Left ventricle myocardium superior (tissue), 1 donor: Measurements from ENCODE around the gene RAB11B. TPM values are rescaled to one million over a fixed set of nuclear protein-coding genes. Genes with fewer than 3 reads are reported as not detected.
"Not testable (repeated sequence)": the region's sequence is repeated elsewhere in the genome, so short reads cannot be mapped to it uniquely, and the experiment has no call there.

ENCODE experiments used
- ATAC-seq: fragments of 200-7000 bp; cut with Tn5 transposase; one replicate; pipeline ENCODE4 v1.9.1; 2020; ENCODE audit warnings: mild to moderate bottlenecking, moderate library complexity
- DNase-seq: peaks from one replicate; pipeline ENCODE4 v3.0.0-alpha.2; 2020
- intact Hi-C: fragments of 100-400 bp; cut with micrococcal nuclease; formaldehyde crosslinking; loops from one replicate; pipeline ENCODE4 v1.11.0; 2022
- long read RNA-seq: library from polyadenylated mRNA; unstranded; transcript quantifications from one replicate; pipeline ENCODE4 v2.0.0, GENCODE V29; 2021
- total RNA-seq: library from RNA; stranded (reverse); fragmentation: NEBNext Ultra II Directional; extraction: Animal tissue kit (Norgen Biotek cat#: 25700); gene quantifications from one replicate; pipeline ENCODE4 v1.2.1, GENCODE V29; 2021
- donor health status: DM: no; HTN: yes; CAD: no; lungs with severe emphysema.

Gene RAB11B
- total RNA-seq = 162 TPM
- long read RNA-seq, transcript RAB11B-202 (4 exons, 894 nt) = minor isoform, 6 of 265 reads
- long read RNA-seq, transcript RAB11B-201 (5 exons, 1,751 nt) = major isoform, 212 of 265 reads
- long read RNA-seq, partial matches to known transcripts = 8 of 265 reads
- long read RNA-seq, other reads (novel, unspliced or antisense) = 39 of 265 reads

DNA sequence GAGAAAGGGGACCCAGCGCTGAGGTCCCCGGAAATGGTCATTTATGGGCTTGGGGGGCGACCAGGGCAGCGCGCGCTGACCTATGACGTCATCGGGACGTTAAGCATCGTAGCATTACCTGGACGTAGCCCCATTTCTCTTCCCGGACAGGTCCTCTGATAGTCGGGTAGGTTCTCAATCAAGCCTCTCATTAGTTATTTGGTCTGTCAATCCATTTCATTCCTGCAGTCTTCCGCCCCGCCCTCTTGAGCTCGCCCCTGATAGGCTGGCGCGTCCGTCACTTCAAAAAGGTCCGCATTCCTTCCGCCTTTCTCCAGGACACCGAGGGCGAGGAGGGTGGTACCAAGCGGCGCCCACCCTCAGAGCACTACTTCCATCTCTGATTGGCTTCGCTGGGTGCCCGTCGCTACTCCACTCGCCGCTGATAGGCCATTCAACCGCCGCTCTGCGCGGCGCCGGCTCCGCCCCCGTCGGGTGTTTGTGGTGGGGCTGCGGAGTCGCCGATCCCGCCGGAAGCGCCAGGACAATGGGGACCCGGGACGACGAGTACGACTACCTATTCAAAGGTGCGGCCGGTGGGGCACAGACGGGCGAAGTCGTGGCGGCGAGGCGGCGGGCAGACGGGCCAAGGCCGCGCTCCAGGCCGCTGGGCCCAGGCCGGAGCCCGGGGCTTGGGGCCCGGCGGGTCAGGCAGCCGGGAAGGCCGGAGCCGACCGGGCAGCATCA, at the start of gene RAB11B:
RAB11B (plus strand) TSS at position 470 of the 726 bp plus-strand sequence; CDS start at position 527, 57 bp downstream.
- ATAC-seq (peak; percentile 90), DNase-seq (peak; percentile 99)
- intact Hi-C loops = no loop called here

DNA sequence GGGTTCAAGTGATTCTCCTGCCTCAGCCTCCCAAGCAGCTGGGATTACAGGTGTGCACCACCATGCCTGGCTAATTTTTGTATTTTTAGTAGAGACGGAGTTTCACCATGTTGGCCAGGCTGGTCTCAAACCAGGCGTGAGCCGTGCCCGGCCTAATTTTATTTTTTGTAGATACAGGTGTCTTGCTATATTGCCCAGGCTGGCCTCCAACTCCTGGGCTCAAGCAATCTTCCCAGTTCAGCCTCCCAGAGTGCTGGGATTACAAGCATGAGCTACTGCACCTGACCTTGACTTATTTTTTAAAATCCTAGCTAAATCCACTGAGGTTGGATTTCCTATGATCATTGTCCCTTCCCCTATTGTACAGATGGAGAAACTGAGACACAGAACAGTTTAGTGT, 48.7 kb upstream of the RAB11B start:
- DNase-seq, ATAC-seq, intact Hi-C loops: not testable (repeated sequence)

DNA sequence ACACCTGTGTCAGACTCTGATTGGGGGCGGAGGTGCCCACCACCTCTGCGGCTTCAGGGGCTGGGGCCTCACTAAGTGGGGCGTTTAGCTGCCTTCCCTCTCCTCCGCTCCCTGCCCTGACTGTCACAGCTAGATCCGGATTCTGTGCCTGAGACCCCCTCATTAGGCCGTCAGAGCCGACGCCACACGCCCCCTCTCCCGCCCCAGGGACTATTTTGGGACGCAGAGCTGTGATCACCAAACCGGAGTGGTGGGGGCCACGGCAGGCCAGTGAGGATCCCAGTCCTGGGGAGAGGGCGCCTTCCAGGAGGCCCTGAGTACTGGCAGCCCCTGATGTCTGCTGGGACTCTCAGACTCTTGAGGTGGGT, 47.9 kb upstream of the RAB11B start:
- ATAC-seq (no peak), DNase-seq (no peak)
- intact Hi-C loops = no loop called here

DNA sequence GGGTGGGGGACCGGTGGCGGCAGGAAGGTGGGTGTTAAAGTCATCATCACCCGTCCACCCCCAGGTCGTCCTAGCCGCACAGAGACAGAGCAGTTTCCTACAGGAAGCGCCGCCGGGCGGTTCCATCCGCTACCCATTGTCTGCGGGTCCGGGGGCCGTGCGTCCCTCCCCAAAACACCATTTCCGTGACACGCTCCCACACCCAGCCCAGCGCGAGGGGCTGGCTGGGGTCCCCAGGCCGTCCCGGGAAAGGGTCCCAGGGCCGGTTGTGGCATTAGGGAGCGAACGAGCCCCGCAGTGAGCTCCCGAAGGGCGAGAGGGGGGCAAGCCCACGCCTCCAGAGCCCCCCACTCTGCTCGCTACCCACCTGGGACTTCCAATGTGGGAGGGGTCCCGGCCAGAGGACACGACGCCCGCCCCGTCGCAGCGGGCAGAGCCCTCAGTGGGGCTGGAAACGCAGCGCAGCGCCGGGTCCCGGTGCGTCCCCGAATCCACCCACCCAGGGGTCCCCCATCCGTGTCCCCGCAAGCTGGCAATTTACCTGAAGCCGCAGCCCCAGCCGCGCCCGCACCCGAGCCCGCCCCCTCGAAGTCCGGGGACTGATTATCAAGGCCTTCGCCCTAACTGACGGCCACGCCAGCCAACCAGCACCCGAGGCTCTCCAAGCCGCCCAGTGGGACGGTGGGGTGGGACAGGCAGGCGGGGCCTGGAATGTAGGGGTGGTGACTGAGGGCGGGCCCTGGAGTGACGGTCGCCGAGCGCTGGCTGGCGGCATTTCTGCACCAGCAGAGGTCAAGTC, 47.3 kb upstream of the RAB11B start, which contains the start of gene KANK3:
KANK3 (minus strand) TSS at position 579 of the 799 bp plus-strand sequence. CDS start 5,434 bp downstream, outside the sequence.
- intact Hi-C loops = no loop called here
- DNase-seq = peak; percentile 99
- ATAC-seq = peak; percentile 96

DNA sequence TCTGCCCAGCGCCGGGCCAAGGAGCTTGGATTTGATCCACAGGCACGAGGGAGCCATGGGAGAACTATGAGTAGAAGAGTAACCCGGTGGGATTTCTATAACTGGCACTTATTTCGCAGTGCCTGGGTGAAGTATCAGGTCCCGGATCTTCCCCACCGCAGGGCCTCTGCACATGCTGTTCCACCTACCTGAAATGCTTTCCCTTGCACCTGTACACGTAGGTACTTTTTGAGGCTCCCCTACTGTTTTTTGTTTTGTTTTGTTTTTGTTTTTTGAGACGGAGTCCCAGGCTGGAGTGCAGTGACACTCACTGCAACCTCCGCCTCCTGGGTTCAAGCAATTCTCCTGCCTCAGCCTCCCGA, 46.7 kb upstream of the RAB11B start:
- no peak for DNase-seq
- no peak for ATAC-seq
- intact Hi-C loops = no loop called here

DNA sequence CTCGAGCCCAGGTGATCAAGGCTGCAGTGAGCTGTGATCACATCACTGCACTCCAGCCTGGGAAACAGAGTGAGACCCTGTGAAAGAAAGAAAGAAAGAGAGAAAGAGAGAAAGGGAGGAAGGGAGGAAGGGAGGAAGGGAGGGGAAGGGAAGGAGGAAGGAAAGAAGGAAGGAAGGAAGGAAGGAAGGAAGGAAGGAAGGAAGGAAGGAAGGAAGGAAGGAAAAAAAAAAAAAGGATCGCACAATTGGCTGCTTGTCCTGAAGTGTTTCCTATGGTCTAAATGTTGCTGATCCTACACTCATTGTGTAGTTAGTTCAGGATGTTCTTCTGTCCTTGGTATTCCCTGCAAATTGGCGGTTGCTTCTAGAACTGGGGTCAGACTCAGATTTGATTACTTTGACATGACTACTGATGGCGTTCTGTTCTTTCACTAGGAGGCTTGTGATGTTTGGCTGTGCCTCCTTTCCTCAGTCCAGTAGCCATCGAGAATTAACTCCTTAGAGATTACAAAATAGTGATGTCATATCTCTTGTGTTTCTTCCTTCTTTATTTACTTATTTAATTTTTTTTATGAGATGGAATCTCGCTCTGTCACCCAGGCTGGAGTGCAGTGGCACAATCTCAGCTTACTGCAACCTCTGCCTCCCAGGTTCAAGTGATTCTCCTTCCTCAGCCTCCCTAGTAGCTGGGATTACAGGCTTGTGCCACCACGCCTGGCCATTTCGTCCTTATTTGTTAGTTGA, 40.4 kb upstream of the RAB11B start:
- intact Hi-C loops = not testable (repeated sequence)

DNA sequence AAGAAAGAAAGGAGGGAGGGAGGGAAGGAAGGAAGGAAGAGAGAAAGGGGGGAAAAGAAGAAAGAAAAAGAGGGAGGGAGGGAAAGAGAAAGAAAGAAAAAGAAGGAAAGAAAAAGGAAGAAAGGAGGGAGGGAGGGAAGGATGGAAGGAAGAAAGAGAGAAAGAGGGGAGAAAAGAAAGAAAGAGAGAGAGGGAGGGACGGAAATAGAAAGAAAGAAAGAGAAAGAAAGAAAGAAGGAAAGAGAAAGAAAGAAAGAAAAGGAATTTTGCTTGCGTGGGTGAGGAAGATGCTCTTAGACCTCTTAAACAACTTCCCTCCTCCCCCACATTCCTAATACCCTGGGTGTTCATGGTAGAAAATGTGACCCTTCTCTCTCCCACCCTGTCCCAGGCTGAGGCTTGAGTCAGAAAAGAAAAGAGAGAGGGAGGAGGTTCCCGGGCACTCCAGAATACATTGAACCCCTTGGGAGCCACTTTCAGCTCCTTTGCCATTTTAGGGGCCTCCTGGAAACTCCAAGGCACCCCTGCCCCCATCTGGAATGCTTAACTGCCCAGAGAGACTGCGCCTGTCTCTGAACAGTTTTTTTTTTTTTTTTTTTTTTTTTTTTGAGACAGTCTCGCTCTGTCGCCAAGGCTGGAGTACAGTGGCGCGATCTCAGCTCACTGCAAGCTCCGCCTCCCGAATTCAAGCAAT, 37.9 kb upstream of the RAB11B start:
- ATAC-seq (no peak), DNase-seq (no peak)
- intact Hi-C loops = no loop called here

More for the DNA sequence above, 40.4 kb upstream of the RAB11B start:
- DNase-seq, ATAC-seq: not testable (repeated sequence)

DNA sequence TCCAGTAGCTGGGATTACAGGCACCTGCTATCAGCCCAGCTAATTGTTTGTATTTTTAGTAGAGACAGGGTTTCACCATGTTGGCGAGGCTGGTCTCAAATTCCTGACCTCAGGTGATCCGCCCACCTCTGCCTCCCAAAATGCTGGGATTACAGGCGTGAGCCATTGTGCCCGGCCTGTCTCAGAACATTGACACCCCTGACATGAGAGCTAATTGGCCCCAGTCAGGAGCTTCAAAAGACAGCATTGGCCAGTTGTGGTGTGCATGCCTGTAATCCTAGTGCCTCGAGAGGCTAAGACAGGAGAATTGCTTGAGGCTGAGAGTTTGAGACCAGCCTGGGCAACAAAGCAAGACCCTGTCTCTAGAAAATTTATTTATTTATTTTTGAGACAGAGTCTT, 37.3 kb upstream of the RAB11B start:
- intact Hi-C loops, DNase-seq, ATAC-seq: not testable (repeated sequence)

DNA sequence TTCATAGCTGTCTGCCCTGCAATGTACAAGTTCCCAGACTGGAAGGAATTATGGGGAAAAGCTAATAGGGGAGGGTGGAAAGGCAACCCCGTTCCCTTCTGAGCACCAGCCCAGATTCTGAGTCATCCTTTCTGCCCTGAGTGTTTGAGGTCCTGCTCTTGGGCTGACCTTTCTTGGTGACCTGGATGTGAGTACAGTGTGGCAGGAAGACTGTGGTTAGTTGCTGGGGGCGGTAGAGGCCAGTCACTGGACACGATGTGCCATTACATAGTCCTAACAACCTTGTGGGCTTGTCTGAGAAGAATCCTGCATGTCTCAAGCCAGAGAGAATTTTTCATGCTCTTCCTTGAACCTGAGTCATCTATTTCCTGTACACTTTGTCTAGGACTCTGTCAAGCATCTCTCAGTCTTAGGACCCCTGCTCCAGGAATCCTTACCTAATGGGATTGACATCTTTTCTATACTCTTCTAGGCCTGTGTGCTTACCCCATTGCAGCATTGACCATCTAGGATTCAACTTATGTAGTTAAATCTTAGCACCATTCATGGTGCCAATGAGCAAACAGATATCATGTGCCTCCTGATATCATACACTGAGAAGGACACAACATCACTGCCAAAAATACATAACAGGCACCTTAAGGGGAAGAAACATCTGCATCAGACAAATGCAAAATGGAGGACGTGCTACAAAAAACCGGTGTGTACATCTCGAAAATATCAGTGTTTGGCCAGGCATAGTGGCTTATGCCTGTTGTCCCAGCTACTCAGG, 34.3 kb upstream of the RAB11B start:
- ATAC-seq = peak; percentile 30
- DNase-seq = no peak

DNA sequence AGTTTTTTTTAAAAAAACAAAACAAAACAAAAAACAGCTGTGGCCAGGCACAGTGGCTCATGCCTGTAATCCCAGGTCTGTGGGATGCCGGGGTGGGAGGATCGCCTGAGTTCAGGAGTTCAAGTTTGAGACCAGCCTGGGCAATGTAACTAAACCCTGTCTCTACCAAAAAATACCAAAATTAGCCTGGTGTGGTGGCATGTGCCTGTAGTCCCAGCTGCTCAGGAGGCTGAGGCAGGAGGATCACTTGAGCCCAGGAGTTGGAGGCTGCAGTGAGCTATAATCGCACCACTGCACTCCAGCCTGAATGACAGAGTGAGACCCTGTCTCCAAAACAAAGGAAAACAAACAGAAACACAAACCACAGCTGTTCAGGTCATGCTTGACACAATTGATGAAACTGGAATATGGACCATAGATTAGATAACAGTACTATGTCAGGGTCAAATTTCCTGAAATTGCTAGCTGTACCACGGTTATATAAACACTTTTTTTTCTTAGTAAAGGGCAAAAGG, 33.1 kb upstream of the RAB11B start:
- no peak for DNase-seq
- intact Hi-C loops = no loop called here
- no peak for ATAC-seq

More for the DNA sequence above, 34.3 kb upstream of the RAB11B start:
- intact Hi-C loops = no loop called here

DNA sequence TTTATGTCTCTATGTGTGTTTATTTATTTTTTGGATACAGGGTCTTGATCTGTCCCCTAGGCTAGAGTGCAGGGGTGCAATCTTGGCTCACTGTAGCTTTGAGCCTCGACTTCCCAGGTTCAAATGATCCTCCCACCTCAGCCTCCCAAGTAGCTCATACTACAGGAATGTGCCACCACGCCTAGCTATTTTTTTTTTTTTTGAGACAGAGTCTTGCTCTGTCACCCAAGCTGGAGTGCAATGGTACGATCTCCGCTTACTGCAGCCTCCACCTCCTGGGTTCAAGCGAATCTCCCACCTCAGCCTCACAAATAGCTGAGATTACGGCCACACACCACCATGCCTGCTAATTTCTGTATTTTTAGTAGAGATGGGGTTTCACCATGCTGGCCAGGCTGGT, 31.2 kb upstream of the RAB11B start:
- intact Hi-C loops = no loop called here
- ATAC-seq (no peak), DNase-seq (no peak)

DNA sequence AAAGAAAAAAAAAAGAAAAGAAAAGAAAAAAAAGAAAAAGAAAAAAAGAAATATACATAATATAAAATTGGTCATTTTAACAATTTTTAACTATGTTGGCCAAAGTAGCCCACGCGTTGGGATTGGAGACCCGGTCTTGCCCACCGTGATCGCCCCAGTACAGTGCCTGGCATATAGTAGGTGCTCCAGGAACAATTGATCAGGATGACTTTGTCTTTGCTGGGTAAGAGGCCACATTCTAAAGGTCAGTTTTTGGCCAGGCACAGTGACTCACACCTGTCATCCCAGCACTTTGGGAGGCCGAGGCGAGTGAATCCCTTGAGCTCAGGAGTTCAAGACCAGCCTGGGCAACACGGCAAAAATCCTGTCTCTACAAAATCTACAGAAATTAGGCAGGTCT, 30.0 kb upstream of the RAB11B start:
- DNase-seq = no peak
- ATAC-seq = no peak
- intact Hi-C loops = no loop called here

DNA sequence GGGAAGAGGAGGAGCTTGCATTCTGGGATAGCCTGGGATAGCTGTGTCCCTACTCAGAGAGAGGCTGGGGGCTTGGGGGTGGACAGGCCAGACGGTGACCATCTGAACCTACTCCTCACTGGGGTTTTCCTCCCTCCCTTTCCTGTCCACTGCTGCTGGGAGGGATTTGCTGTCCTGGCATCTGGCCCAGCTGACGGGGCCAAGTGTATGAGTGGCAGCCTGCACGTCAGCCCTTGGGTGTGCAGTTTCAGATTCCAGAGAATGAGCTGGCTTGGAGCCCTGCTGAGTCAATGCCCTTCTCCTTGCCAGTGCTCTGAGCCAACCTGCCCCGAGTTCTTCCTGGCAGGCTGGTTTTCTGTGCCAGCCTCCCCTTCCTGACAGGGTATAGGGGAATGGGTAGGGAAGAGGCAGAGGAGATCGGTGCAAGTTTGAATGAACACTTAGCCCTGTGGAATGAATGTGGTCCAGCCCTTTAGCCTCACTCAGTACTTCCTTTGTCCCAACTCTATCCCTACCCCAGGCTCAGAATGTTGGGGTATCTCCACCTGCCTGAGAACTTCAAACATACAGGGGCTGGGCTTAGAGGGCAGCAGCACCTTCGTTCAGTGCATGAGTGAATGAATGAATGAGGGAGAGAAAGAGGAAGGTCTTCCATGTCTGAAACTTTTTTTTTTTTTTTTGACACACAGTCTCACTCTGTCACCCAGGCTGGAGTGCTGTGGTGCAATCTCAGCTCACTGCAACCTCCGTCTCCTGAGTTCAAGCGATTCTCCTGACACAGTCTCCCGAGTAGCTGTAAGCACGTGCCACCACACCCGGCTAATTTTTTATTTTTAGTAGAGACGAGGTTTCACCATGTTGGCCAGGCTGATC, 28.0 kb upstream of the RAB11B start:
- intact Hi-C loops = no loop called here
- peak; percentile 96 for DNase-seq
- ATAC-seq = peak; percentile 71

DNA sequence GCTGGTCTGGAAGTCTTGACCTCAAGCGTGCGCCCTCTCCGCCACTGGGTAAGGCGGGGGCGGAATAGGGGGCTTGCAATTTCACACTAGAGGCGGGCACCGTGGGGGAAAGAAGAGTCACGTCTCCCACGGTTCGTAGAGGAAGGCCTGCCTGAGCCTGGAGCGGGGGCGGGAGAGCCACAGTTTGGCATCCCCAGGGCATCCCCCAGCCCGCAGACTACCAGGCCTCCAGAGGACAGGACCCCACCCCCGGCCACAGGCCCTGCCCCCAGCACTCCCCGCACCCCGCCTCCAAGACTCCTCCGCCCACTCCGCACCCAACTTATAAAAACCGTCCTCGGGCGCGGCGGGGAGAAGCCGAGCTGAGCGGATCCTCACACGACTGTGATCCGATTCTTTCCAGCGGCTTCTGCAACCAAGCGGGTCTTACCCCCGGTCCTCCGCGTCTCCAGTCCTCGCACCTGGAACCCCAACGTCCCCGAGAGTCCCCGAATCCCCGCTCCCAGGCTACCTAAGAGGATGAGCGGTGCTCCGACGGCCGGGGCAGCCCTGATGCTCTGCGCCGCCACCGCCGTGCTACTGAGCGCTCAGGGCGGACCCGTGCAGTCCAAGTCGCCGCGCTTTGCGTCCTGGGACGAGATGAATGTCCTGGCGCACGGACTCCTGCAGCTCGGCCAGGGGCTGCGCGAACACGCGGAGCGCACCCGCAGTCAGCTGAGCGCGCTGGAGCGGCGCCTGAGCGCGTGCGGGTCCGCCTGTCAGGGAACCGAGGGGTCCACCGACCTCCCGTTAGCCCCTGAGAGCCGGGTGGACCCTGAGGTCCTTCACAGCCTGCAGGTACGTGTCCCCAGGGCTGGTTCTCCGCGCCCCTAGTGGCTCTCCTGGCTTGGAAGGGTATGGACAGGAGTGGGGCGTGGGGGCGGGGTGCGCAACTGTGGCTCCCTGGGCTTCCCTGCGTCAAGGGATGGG, 26.1 kb upstream of the RAB11B start, which contains the start of gene ANGPTL4:
ANGPTL4 (plus strand) TSS at position 353 of the 969 bp plus-strand sequence; CDS start at position 520, 167 bp downstream.
- intact Hi-C loops = no loop called here
- peak; percentile 69 for ATAC-seq
- peak; percentile 85 for DNase-seq

DNA sequence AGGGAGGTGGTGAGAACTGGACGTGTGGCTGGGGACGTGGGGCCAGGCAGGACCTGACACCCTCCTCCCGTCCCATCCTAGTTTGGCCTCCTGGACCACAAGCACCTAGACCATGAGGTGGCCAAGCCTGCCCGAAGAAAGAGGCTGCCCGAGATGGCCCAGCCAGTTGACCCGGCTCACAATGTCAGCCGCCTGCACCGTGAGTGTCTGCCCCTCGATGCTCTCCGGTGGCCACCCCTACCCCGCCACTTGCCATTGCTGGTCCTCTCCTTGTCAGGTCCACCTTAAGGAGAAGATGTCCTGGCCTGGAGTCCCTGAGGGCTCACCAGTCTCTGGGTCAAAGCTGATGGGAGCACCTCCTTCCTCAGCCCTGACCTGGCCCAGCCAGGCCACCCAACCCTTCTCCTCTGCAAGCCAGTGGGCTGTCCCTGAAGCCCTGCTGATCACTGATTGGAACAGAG, 24.0 kb upstream of the RAB11B start:
- no peak for DNase-seq
- ATAC-seq = no peak
- intact Hi-C loops = no loop called here

DNA sequence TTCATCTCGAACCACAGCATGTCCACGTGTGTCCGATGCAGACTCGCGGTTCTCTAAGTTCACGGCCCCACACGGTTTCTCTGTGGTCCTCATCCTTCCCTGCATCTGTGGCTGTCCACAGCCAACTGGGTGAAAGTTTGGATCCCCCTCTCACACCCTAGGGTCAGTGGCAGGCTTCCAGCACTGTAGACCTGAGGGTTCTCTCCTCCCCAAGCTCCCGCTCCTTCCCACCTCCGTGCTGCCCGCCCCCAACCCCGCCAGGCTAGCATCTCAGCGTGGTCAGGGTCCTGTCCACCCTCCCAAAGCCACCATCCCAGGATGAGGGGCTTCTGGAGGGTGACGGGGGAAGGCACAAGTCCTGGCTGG, 23.2 kb upstream of the RAB11B start:
- no peak for DNase-seq
- ATAC-seq = peak; percentile 16
- intact Hi-C loops = no loop called here
